Iris pigment epithelial cell (primary cell): Measurements from ENCODE around the gene CREB5.

Experiments
- DNase-seq: peaks from one replicate; pipeline ENCODE4 v3.0.0-alpha.2; 2011; ENCODE audit warnings: low read depth

Gene CREB5

GRCh38 chr7:28645866-28646265, 233.5 kb downstream of the CREB5 start:
- DNase-seq: no peak

GRCh38 chr7:28646376-28647075, 234.2 kb downstream of the CREB5 start:
- DNase-seq: no peak

GRCh38 chr7:28647076-28647421, 234.7 kb downstream of the CREB5 start:
- DNase-seq: no peak

- DNase-seq: no peak
Observed at GRCh38 chr7:28649189-28649588, 236.9 kb downstream of the CREB5 start.

- DNase-seq: no peak
Observed at GRCh38 chr7:28649811-28650210, 237.5 kb downstream of the CREB5 start.

GRCh38 chr7:28654110-28654509, 241.8 kb downstream of the CREB5 start:
- no peak for DNase-seq

- DNase-seq: no peak
Observed at GRCh38 chr7:28656529-28656928, 244.2 kb downstream of the CREB5 start.

GRCh38 chr7:28658381-28658780, 246.1 kb downstream of the CREB5 start:
- no peak for DNase-seq

- DNase-seq: no peak
Observed at GRCh38 chr7:28660132-28660531, 247.8 kb downstream of the CREB5 start.

GRCh38 chr7:28661826-28662595, 249.7 kb downstream of the CREB5 start:
- no peak for DNase-seq

- peak; percentile 23 for DNase-seq
Observed at GRCh38 chr7:28666154-28666553, 253.8 kb downstream of the CREB5 start.

- no peak for DNase-seq
Observed at GRCh38 chr7:28668085-28668484, 255.8 kb downstream of the CREB5 start.

GRCh38 chr7:28669330-28669729, 257.0 kb downstream of the CREB5 start:
- DNase-seq: no peak

- no peak for DNase-seq
Observed at GRCh38 chr7:28671526-28671925, 259.2 kb downstream of the CREB5 start.

- no peak for DNase-seq
Observed at GRCh38 chr7:28672397-28672797, 260.1 kb downstream of the CREB5 start.

- no peak for DNase-seq
Observed at GRCh38 chr7:28674359-28674782, 262.1 kb downstream of the CREB5 start.

GRCh38 chr7:28675429-28675828, 263.1 kb downstream of the CREB5 start:
- no peak for DNase-seq

- no peak for DNase-seq
Observed at GRCh38 chr7:28677668-28678067, 265.4 kb downstream of the CREB5 start.

GRCh38 chr7:28678431-28678965, 266.2 kb downstream of the CREB5 start:
- peak; percentile 63 for DNase-seq

- no peak for DNase-seq
Observed at GRCh38 chr7:28681693-28682310, 269.5 kb downstream of the CREB5 start.

GRCh38 chr7:28682801-28683200, 270.5 kb downstream of the CREB5 start:
- DNase-seq: no peak

- DNase-seq: no peak
Observed at GRCh38 chr7:28684650-28685241, 272.4 kb downstream of the CREB5 start.

GRCh38 chr7:28685242-28685643, 272.9 kb downstream of the CREB5 start:
- no peak for DNase-seq
